Adipocyte (in vitro differentiated cells): Measurements from ENCODE around the gene WRAP53.

Experiments used
- DNase-seq: peaks from one replicate; pipeline ENCODE4 v3.0.0-alpha.2; 2015; ENCODE audit warnings: low read depth
- H3K27me3 ChIP-seq: replicated peaks from 2 replicates; pipeline ENCODE4 v1.7.0; 2013; ENCODE audit warnings: mild to moderate bottlenecking, low read length, moderate library complexity; ENCODE audit not compliant: control insufficient read depth, insufficient read depth
- H3K36me3 ChIP-seq: 2 replicates; pipeline ENCODE4 v1.7.0; 2013; ENCODE audit warnings: low read length, mild to moderate bottlenecking, moderate library complexity; ENCODE audit not compliant: control insufficient read depth, insufficient read depth, severe bottlenecking
- H3K4me1 ChIP-seq: 2 replicates; pipeline ENCODE4 v1.7.0; 2013; ENCODE audit warnings: mild to moderate bottlenecking, low read length, moderate library complexity; ENCODE audit not compliant: control insufficient read depth, insufficient read depth
- H3K4me3 ChIP-seq: 2 replicates; pipeline ENCODE4 v1.7.0; 2013; ENCODE audit warnings: mild to moderate bottlenecking, low read length, moderate library complexity
- H3K9ac ChIP-seq: 2 replicates; pipeline ENCODE4 v1.7.0; 2013; ENCODE audit warnings: mild to moderate bottlenecking, low read length, moderate library complexity
- H3K9me3 ChIP-seq: 2 replicates; pipeline ENCODE4 v1.7.0; 2013; ENCODE audit warnings: mild to moderate bottlenecking, low read length, moderate library complexity; ENCODE audit not compliant: control insufficient read depth

Gene WRAP53

DNA sequence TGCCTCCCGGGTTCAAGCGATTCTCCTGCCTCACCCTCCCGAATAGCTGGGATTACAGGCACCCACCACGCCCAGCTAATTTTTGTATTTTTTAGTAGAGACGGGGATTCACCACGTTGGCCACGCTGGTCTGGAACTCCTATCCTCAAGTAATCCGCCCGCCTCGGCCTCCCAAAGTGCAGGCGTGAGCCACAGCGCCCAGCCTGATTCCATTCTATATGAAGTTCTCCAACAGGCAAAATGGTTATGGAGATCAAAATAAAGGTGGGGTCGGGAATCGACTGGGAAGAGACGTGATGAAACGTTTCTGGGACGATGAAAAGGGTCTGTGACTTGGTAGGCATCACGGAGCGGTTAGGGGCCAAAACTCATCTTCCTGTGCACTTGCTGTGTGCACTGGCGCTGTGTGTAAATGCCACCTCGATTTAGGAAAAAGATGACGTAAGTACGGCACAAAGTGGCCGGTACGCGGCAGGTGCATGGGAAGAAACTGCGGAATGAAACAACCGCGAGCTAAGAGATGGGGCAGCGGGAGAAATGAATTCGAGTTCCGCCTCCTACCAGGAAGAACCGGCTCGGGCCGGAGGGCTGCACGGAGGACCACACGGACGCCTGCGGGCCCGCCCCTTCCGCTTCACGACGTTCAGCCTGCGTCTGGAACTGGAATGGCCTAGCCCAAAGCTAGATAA lies 2.6 kb upstream of the WRAP53 start:
- Histone ChIP-seq H3K4me3 (peak overlapping the region; percentile 100), H3K27me3 (no peaks in the 10 kb centered on the region), H3K9ac (peak overlapping the region; percentile 100), H3K9me3 (no peaks in the 10 kb centered on the region), H3K36me3 (no peaks in the 10 kb centered on the region), H3K4me1 (peaks cover 25% of the 10 kb centered on the region)
- peak; percentile 97 for DNase-seq

DNA sequence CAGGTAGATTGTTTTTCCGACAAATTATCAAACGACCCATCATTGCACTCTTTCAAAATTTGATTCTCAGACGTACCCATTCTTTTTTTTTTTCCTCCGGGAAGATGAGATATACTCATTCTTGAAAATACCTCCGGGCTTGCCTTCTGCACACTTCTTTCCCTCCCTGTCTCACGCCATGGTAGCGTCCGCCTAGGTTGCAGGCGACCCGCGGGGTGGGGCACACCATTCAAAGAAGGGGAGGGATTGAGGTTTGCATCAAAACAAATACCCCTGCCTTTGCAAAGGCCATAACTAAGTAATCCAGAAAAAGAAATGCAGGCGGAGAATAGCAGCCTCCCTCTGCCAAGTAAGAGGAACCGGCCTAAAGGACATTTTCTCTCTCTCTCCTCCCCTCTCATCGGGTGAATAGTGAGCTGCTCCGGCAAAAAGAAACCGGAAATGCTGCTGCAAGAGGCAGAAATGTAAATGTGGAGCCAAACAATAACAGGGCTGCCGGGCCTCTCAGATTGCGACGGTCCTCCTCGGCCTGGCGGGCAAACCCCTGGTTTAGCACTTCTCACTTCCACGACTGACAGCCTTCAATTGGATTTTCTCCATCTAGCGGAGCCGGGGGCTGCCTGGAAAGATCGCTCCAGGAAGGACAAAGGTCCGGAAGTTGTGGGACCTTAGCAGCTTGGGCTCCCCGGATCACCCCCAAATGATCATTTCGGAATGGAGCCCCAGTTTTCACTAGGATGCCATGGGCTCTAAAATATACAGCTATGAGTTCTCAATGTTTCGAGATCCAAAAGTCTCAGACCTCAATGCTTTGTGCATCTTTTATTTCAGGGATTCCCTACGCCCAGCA lies 1.8 kb upstream of the WRAP53 start:
- peak; percentile 92 for DNase-seq
- Histone ChIP-seq H3K36me3 (no peaks in the 10 kb centered on the region), H3K27me3 (no peaks in the 10 kb centered on the region), H3K9ac (peak overlapping the region; percentile 100), H3K4me1 (peaks cover 25% of the 10 kb centered on the region), H3K9me3 (no peaks in the 10 kb centered on the region), H3K4me3 (peak overlapping the region; percentile 100)

DNA sequence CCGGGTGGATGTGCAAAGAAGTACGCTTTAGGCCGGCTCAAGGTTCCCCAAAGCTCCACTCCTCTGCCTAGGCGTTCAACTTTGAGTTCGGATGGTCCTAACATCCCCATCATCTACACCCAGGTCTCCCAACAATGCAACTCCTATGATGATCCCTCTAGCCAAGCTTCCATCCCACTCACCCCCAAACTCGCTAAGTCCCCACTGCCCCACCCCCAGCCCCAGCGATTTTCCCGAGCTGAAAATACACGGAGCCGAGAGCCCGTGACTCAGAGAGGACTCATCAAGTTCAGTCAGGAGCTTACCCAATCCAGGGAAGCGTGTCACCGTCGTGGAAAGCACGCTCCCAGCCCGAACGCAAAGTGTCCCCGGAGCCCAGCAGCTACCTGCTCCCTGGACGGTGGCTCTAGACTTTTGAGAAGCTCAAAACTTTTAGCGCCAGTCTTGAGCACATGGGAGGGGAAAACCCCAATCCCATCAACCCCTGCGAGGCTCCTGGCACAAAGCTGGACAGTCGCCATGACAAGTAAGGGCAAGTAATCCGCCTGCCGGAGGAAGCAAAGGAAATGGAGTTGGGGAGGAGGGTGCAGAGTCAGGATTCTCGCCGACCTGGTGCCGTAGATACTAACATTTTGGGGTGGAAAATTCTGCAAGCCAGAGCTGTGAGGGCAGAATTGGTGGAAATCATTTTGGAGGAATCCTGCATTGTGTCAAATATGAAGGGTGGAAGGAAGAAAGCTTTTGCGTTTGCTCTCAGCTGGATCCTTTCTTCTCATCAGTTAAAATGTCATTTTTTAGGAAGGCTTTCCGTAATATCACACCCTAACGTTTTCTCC lies 987 bp upstream of the WRAP53 start, which contains the start of gene TP53:
TSS of gene TP53 (minus strand) at position 419 of the 836 bp plus-strand sequence. CDS start 10,896 bp downstream, outside the sequence.
- Histone ChIP-seq H3K36me3 (no peaks in the 10 kb centered on the region), H3K4me1 (peaks cover 25% of the 10 kb centered on the region), H3K9me3 (no peaks in the 10 kb centered on the region), H3K9ac (peak within 1 kb of the TSS; percentile 100), H3K27me3 (no peaks in the 10 kb centered on the region), H3K4me3 (peak within 1 kb of the TSS; percentile 100)
- peak; percentile 94 for DNase-seq

DNA sequence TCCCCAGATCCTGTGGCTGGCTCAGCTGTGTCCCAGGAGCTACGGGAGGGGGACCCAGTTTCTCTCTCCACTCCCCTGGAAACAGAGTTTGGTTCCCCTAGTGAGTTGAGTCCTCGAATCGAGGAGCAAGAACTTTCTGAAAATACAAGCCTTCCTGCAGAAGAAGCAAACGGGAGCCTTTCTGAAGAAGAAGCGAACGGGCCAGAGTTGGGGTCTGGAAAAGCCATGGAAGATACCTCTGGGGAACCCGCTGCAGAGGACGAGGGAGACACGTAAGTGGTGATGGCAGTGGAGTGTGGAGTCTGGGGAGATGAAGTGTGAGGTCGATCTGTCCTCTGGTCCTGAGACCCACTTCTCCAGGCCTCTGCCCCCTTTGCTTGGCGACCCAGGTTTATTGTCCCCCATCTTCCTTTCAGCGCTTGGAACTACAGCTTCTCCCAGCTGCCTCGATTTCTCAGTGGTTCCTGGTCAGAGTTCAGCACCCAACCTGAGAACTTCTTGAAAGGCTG lies 585 bp downstream of the WRAP53 start:
- H3K9me3 ChIP-seq, result no peaks in the 10 kb centered on the region
- H3K4me1 ChIP-seq, result peaks cover 25% of the 10 kb centered on the region
- peak overlapping the region; percentile 95 for H3K4me3 ChIP-seq
- peak overlapping the region; percentile 89 for H3K9ac ChIP-seq
- H3K36me3 ChIP-seq, result no peaks in the 10 kb centered on the region
- H3K27me3 ChIP-seq, result no peaks in the 10 kb centered on the region
- no peak for DNase-seq

GRCh38 chr17:7695586-7695985 lies 7.3 kb downstream of the WRAP53 start:
- Histone ChIP-seq H3K4me3 (no peak overlapping the region), H3K4me1 (no peaks in the 10 kb centered on the region), H3K36me3 (no peaks in the 10 kb centered on the region), H3K27me3 (no peaks in the 10 kb centered on the region), H3K9me3 (no peaks in the 10 kb centered on the region), H3K9ac (no peak overlapping the region)
- no peak for DNase-seq

DNA sequence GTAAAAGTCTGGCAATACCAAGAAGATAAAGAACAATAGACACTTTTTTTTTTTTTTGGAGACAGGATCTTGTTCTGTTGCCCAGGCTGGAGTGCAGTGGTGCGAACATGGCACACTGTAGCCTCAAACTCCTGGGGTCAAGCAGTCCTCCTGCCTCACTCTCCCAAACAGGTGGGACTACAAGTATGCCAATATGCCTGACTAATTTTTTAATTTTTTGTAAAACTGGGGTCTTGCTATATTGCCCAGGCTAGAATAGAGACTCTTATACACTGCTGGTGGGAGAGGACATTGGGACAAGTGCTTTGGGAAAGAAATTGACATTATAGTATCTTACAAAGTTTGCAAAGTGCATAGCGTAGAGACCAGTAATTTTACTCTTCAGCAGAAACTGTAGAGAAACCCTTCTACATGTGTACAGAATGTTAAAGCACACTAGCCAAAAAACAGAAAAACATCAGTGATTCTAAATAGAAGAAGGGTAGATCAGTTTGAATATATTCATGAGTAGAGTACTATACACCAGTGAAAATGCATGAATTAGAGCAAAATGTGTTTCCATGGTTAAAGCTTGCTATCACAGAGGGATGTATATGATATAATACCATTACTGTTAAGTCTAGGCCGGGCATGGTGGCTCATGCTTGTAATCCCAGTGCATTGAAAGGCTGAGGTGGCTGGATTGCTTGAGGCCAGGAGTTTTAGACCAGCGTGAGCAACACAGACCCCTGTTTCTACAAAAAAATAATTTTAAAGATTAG lies 9.7 kb downstream of the WRAP53 start:
- no peak overlapping the region for H3K9ac ChIP-seq

DNA sequence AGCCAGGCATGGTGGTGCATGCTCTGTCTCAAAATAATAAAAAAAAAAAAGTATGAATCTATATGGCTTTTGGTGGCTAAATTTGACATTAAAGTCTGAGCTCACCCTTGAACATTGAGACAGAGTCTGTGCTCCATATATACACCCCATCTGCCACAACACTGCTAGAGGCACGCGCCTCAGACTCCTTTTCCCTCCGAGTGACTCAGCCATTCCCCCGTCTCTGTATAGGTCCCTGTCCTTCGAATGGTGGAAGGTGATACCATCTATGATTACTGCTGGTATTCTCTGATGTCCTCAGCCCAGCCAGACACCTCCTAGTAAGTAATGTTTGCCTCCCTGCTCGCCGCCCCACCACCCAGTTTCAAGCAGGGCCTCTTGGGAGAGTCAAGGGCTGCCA lies 12.2 kb downstream of the WRAP53 start:
- no peak for DNase-seq
- Histone ChIP-seq H3K36me3 (peaks cover 10% of the 10 kb centered on the region), H3K27me3 (peaks cover 12% of the 10 kb centered on the region), H3K4me1 (peaks cover 11% of the 10 kb centered on the region), H3K4me3 (no peak overlapping the region), H3K9ac (no peak overlapping the region), H3K9me3 (no peaks in the 10 kb centered on the region)

More for the DNA sequence above, 9.7 kb downstream of the WRAP53 start:
- H3K4me1 ChIP-seq, result no peaks in the 10 kb centered on the region
- H3K9me3 ChIP-seq, result no peaks in the 10 kb centered on the region
- H3K27me3 ChIP-seq, result no peaks in the 10 kb centered on the region
- peaks cover 10% of the 10 kb centered on the region for H3K36me3 ChIP-seq
- no peak for DNase-seq
- no peak overlapping the region for H3K4me3 ChIP-seq

- H3K36me3 ChIP-seq, result peaks cover 10% of the 10 kb centered on the region
- no peaks in the 10 kb centered on the region for H3K9me3 ChIP-seq
- H3K4me3 ChIP-seq, result no peak overlapping the region
- peaks cover 24% of the 10 kb centered on the region for H3K27me3 ChIP-seq
- H3K9ac ChIP-seq, result no peak overlapping the region
- H3K4me1 ChIP-seq, result peaks cover 11% of the 10 kb centered on the region
- no peak for DNase-seq
These were observed 13.4 kb downstream of the WRAP53 start for GRCh38 chr17:7701681-7702080.

GRCh38 chr17:7702776-7703175 lies 14.5 kb downstream of the WRAP53 start:
- Histone ChIP-seq H3K9ac (no peak overlapping the region), H3K27me3 (peaks cover 34% of the 10 kb centered on the region), H3K4me1 (peaks cover 11% of the 10 kb centered on the region), H3K36me3 (peaks cover 10% of the 10 kb centered on the region), H3K9me3 (no peaks in the 10 kb centered on the region), H3K4me3 (no peak overlapping the region)
- no peak for DNase-seq
